ENCODE data around the gene COL17A1.

Gene COL17A1

DNA sequence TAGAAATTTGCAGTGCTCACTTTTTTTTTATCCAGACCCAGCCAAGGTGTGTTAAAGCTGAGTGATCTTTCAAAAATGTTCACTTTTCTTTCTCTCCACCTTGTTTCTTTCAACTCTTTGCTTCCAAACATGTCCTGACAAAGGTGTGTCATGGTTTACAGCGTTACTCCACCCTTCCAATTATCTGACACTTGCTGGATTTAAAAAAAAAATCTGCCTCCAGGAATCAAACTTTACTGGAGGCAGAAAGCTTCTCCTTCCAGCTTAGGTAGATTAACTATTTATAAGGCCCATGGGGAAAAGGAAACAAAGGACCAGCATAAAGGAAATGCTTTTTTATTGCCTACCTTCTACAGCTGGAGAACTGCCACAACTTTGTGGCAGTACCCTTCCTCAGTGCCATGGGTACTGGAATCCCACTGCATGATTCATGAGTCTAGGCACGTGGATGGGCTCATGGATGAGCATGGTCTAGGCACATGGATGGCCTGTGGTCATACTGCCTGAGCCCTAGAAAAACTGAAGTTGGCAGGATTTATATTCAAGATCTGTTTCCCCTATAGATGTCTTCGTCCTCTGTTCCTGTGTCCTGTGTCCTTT is at the start of gene COL17A1:
Gene COL17A1, minus strand, starts transcription at position 80 of the 600 bp plus-strand sequence. CDS start 5,207 bp downstream, outside the sequence.
- no peak for DNase-seq

DNA sequence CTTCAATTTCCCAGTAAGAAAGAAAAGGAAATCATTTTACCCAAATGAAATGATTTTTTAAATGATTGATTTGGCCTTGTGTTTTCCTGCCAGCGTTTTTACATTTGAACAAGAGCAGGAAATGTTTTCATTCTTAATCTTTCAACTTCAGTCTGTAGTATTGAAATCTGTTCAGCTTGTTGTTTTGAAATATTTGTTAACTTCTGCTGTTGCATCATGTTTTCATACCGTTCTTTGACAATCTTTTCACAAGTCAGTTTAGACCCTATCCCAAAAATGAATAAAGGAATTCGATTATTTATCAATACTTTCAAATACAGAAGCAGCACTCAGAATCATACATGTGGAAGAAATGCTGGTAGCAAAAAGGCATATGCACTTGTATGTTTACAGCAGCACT is 44.4 kb upstream of the COL17A1 start:
- no peak for DNase-seq

DNA sequence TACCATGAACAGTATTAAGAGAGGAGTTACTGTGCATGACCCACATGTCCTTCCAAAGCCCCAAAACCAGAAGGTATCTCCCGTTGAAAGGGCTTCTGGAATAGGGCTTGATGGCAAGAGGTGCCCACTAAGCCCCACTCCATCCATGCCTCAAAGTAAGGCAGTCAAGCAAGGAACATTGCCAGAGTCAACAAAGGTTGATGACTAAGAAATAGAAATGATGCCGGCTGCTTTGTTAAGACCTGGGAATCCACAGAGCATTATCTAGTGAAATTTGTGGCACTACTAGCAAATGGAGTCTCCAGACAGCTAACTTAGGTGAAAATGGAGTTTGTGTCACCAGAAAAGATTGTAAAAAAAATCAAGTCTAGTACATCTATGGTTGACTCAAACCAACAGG is 42.5 kb upstream of the COL17A1 start:
- no peak for DNase-seq

DNA sequence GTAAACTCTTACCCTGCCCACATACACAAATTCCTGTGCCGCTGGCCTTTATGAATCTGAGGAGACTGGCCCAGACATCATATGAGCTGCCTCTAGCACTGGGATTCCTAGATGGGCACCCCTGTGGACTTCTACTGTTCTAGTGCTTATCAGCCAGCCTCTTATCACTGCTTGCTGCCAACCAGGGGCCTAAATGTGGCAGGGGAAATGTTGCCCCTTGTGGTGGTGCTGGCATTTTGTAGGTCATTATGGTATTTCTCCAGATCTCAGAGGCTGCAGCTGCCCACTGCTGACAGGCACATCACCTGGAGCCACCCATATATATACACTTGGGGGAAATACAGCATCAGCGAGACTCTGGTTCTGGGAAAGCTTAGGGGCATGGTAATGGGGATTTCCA is 41.7 kb upstream of the COL17A1 start:
- peak; percentile 14 for DNase-seq

DNA sequence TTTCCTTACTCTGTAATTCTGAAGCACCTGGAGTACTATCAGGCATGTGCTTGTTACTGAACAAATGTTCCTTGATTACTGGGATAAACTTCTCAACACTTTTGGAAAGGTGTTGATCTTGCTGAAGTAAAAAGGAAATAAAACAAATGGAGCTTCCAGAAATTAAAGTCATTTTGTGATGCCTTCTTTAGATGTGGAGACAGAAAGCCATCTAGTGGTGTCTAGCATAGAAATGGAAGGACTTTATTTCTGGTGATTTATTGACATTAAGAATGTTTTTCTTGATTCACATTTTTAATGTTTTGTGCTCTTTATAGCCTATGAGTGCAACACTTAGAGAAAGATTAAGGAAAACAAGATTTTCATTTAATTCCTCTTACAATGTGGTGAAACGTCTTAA is 37.7 kb upstream of the COL17A1 start:
- DNase-seq: peak; percentile 65

DNA sequence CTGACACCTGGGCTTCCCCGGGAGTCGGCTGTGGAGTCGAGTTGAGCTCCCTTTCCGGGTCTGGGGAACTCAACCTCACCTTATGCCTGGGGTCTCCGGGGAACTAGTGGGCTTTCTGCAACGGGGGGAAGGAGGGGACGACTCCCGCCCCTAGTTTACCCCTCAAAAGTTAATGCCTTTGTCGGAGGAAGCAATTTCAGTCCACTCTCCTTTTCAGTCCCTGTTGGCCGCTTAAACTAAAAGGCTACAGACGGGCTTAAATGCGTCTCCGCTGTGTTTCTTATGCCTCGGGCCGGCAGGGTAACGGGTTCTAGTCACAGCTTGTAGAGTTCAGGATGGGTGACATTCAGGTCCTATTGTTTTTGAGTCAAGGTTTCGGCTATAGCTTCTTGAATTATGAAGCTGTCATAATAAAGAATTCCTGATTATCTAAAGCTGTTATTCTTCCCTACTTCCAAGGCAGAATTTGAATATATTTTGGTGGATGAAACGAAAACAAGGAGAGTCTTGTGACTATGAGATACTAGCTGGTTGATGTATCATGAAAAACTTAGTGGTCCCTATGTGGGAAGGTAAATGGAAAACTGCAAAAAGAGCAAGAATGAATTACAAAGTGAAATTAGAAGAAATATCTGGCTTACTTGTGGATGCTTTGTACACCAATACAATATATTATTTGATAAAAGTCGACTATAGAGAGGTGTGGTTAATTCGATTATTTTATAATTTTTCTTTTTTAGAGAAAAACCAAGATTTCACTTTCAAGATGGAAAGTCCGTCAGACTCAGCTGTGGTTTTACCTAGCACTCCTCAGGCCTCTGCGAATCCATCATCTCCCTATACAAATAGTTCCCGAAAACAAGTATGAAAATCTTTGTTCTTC is 36.8 kb upstream of the COL17A1 start:
- peak; percentile 84 for DNase-seq

DNA sequence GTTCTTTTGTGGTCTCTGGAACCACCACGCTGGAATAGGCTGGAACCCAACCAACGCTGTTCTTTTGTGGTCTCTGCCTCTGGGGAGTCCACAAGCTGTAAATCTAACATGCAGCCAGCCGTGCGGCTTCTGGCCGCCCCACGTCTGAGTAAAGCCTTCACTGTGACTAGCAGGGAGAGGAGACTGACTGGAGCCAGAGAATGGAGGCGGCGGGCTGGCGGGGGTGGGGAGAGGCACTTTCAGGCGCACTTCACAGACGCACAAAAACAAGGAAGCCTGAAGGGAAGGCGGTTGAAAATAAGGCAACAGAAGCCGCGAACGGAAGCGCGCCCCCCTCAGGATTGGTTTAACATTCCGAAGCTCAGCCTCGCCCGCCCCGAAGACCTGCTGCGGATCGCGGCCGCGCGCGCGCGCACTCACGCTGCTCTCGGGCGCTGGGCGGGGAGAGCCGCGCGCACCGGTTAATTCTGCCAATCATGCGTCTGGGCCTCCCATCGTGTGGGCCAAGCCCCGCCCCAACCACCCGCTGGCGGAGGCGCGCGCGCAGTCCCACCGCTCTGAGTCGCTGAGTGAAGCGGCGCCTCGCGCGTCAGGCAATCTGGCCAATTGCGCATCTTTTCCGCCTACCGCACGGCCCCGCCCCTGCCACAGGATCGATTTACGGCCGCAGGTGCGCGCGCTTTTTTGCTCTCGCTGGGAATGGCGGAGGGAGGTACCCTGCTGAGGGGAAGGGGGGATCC is 36.0 kb upstream of the COL17A1 start, which contains the start of gene SFR1:
Gene SFR1, plus strand, starts transcription at position 687 of the 740 bp plus-strand sequence. Its CDS starts 13 bp downstream, at position 700.
- peak; percentile 98 for DNase-seq

DNA sequence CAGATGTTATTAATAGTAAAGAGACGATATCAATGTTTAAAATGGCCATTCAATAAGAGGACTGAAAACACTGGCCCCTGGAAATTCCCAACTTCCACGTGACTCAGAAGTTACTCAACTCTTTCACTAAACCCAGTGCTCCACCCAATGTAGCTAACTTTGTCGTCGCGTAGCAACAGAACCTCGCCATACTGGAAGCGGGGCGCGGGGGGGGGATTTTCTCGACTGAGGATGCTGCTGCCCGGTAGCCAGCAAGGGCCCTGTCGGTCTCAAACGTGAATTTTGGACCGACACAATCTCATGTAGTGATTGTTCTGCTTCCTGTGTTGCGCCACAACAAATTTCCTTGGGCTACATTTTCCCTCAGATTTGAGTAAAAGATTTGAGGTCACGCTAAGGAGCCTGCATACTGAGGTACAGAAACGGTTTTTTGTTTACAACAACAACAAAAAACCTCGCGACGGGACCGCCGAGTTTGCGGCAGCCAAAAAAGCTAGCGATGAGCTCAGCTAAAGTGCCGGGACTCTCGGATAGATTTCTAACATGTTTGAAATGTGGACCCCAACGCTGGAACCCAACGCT is 35.3 kb upstream of the COL17A1 start:
- peak; percentile 86 for DNase-seq

DNA sequence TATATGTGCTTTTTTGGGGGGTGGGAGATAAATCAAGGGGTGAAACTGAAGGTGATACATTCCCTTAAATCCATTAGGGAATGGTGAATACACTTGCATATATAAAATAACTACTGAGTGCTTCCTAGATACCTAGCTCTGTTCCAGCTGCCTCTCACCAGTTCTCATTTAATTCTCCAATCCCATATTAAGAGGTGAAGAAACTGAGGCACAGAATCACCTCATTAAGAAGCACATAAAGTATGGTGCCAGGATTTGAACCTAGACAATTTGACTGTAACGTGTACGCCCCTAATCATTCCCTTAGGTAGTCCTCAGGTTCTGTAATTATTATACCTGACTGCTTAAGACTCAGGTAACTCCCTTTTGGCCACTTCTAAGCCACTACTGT is 34.8 kb upstream of the COL17A1 start:
- no peak for DNase-seq

DNA sequence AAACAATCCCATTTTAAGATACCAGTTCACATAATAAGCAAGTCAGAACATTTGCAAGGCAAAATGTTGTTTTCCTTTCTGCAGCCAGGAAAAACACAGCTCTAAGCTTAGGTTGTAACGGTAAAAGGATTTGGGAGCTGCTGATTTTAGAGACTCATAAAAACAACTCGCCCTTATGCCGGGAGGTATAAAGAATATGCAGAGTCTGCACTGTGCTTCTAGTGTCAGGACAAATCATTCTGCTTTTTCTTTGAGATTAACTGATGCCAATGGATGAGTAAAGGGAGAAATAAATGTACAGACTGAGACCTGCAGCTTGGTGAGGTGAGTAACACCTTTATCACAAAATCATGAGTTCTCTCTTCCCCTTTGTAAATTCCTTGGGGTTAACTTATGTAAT is 34.3 kb upstream of the COL17A1 start:
- DNase-seq: no peak

DNA sequence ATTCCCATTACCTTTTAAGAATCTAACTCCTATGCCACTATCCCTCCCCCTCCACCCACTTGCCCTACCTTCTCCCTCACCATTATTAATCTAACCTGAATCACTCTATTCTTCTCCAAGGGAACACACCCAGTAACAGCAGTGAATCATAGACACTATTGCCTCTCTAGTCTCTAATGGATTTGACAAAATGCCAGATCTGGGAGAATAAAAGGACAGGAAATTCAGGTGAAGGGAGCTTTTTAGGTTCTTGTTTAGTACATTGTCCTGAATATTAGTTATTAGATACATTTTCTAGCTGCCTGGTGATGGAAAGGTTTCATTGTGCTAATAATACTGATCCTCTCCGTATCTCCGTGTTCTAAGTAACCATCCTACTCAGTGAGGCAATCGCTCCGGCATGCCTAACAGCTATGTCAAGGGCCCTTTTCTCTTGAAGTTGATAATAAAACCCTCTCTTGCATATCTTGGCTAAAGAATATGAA is 32.2 kb upstream of the COL17A1 start:
- DNase-seq: peak; percentile 44

DNA sequence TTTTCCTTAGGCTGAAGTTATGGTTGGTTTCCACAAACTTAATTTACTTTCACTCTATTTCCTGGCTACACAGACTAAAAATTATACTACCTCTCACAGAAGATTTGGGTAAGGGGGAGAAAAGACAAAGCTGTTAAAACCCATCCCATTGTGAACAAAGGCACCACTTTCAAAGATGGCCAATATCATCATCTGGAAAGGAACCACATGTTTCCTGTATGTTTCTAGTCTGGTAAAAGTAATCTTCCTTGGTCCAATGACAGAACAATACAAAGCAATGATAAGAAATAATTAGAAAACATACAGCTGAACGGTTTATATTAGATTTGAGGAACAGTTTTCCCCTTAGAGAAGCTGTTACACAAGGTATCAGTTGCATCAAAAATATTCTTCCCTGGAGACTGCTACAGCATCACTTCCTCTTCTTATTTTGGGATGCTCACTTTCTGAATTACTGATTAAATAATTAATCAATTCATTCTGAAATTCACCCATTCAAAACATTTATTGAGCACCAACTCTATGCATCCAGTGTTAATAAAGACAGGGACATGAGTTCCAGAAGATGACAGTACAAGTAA is 27.8 kb upstream of the COL17A1 start:
- no peak for DNase-seq

DNA sequence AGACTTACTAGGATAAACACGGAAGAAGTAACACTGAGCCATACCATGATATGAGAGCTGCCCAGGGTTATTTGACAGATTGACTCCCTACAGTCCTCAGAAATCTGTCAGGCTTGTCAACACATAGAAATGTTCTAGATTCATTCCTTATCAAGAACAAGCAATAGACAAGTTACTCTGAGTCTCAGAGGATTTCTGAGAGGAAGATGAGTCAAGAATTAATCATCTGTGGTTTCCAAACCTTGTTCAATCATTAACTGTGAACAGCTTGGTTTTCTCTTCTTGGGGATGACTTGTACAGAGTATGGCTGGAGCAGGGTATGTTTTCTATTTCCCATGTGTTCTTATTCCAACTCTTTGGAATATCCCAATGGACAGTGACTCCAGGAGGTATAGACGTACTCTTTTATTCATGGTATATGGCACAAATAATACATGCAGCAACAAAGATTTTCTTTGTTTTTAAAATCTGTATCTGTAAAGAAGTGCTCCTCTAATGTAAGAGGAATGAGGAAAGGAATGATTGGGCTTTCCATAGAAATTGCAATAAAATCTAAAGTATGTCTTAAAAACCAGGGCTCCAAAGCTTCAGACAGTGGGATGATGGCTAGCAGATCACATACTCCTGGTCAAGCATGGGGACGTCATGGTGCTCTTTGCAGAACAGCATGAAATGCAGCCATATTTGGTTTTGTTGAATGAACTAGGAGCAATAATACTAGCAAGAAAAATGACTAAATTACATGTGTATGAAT is 24.4 kb upstream of the COL17A1 start:
- DNase-seq: no peak

DNA sequence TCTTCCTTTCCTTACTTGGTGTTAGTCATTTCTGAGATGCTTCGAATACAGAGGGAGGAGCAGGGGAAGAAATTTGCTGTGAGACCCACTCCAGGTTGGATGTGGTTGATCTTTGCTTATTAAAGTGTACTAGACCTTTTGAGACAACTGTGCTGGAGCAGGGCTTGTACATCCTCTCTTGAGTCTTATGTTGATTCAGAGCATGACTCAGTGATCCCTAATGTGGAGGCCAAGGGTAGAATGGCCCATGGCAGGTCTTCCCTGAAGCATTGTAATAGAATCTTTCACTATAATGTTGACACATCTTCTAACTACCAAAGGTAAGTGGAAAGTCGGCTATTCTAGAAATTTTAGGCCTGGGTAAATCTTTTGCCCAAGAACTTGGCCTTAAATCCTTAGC is 19.2 kb upstream of the COL17A1 start:
- DNase-seq: no peak

DNA sequence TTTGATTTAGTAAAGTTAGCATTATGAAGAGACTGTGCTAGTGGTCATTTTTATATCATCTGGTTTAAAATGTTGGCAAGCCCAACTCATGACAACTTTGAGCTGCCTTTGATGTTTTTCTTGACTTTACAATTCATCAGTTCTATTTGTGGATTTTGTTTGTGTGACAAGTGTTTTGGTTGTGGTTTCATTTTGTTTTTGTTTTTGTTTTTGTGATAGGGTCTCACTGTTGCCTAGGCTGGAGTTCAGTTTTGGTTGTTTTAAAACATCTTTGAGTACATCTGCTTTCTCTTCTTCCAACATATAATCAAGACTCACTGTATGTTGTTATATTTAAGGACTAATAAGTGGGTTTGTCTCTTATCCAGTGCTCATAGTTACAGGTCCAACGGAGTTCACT is 18.7 kb upstream of the COL17A1 start:
- DNase-seq: no peak

DNA sequence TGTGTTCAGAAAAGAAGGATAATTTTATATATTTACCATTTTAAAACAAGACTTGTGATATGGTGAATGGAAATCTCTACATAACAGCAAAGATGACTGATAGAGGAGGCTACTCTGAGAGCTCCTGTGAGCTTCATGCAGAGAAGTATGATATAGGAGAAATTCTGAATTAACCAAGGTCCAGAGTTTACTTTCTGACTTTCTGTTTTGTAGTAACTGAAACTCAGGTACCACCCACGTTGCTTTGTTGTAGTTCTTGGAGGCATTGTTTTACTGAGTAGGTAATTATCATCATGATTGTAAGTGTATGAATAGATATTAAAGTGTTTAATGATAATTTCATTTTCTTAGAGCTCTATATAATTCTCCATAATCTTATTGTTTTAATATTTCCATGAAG is 18.3 kb upstream of the COL17A1 start:
- no peak for DNase-seq

DNA sequence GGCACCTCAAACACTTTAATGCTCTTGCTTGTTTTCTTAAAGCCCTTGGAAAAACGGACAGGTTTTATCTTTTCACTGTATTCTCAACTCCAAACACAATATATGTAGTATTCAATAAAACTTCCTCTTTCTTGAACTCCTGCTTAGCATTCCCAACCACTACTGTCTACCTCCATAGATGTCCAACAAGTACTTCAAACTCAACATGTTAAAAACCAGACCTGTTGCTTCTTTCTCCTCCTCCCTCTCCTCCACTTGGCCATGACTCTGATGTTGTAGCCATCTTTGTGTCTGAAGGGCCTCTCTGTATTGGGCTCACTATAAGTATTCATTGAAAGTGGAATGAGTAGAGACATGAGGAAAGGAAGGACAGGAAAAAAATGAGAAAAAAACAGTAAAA is 16.2 kb upstream of the COL17A1 start:
- no peak for DNase-seq

DNA sequence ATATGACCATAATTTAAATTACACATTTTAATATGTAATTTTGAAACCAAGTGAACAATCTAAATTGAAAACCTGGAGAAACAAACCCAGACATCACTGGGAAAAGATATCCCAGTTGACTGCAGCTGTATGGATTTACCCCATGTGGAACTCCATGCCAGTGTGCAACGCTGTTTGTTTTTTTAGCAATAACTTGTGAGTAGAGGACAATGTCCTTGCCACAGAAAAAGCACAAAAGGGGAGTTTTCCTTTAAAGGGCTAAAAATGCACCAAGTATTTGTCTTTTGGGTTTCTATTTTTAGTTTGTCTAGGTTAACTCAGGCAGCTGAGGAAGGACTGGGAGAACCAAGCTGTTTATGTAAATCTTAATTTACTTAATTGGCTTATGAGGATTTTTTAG is 15.1 kb upstream of the COL17A1 start:
- DNase-seq: no peak

DNA sequence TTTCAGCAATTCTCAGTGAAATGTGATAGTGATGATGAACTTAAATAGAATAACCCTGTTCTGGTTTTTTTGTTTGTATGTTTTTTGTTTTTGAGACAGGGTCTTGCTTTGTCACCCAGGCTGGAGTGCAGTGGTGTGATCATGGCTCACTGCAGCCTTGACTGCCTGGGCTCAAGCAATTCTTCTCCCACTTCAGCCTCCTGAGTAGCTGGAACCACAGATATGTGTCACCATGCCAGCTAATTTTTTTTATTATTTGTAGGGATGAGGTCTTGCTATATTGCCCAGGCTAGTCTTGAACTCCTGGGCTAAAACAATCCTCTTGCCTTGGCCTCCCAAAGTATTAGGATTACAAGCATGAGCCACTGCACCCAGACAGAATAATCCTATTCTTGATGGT is 14.3 kb upstream of the COL17A1 start:
- DNase-seq: no peak

DNA sequence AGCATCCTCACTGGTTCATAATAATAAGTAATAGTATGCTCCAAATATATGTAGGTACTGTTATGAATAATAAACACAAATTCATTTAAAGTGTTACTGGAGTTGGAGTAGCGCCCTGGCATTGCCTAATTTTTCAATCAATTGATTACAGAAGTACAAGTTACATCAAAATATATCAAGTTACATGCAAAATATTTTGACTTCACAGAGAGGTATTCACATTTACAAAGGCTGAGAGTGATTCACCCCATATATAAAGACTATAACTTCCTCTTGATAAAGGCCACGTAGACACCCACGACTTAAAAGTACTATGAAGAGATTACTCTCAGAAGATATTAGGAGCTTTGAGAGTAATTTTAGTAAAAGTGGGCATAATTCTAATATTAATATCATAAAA is 13.6 kb upstream of the COL17A1 start:
- no peak for DNase-seq

DNA sequence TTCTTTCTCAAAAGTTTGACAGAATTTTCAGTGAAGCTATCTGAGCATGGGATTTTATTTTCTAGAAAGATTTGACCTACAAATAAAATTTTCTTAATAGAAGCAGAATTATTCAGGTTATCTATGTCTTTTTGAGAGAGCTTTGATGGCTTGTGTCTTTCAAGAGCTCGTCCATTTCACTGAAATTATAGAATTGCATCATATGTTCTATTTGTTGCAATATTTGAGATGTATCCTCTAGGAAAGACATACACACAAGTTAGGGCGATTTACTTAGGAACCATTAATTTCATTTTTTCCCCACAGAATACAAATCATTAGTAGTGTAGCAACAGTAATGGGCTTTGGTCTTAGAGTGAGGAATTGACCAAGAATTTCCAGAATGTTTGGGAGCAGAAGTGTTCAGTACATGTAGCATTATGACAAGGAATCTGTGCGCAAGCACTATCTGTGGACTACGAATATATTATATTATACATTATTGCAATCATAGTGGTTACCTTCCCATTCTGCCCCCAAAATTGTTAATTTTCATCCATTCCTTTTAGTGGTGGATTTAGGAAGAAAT is 12.8 kb upstream of the COL17A1 start:
- DNase-seq: no peak

DNA sequence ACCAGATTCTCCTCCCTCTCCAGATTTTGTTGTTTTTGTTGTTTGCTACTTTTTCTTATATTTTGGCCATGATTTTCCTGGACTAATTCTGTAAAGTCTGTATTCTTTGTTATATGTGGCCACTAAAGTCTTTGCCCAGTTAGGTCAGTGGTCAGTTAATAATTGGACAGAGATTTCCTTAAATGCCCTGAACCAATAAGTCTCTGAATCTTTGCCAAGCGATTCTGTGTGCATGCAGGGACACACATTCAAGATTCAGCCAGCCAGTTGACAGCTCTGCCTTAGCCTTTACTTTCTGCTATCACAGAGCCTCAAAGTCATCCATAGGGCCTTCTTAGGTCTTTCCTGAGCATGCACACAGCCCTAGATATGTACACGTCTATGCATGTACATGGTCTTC is 11.0 kb upstream of the COL17A1 start:
- DNase-seq: no peak
